ENCODE results near the gene CXCL10. TPM values are rescaled to one million over a fixed set of nuclear protein-coding genes. Genes with fewer than 3 reads are reported as not detected.

Gene CXCL10
- total RNA-seq, 2 donors from 2014 or later, result 0.19 to 0.32 TPM

DNA sequence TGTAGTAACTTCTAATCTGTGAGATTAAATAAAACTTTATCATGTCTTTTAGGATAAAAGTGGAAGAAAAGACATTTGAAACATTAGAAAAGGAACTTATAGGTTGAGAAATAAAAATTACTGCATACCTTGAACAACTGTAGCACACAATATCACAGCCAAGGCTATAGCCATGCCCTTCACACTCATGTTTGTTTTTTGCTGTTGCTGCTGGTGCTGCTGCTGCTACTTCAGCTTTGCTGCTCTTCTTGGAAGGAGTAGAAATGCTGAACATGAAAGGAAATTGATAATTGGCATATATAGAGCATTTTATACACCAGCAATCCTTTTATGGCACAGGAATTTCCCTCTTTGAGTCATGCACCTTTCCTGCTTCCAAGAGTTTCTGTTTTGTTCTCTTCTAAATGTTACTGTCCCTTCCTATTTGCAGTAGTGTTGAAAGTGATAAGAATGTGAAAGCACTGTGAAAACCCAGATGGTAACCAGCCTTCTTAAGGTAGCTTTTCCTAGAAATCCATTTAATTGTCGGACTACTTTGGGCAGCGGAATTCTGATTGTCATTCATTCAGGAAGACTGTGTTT, 12.6 kb upstream of the CXCL10 start, which contains the start of gene CXCL11:
CXCL11 (minus strand) TSS at position 272 of the 582 bp plus-strand sequence; CDS start at position 189, 83 bp downstream.
- DNase-seq (ENCODE audit: low spot score), result no peak
- intact Hi-C loops (cut with DNase I), result no loop called here

DNA sequence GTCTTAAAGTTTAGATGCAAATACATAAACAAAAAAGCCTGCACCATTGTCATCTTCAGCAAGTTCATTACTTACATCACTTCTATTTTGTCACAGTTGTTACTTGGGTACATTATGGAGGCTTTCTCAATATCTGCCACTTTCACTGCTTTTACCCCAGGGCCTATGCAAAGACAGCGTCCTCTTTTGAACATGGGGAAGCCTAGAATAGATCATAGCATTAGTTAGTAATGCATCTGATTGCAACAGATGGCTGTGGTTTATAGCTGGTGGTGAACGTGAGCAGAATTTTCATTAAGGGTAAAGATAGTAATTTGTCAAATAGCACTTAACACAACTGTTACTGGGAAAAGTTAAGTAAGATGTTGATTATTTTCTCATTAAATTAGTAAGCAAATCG, 11.8 kb upstream of the CXCL10 start:
- intact Hi-C loops (cut with DNase I), result no loop called here
- no peak for DNase-seq (ENCODE audit: low spot score)

DNA sequence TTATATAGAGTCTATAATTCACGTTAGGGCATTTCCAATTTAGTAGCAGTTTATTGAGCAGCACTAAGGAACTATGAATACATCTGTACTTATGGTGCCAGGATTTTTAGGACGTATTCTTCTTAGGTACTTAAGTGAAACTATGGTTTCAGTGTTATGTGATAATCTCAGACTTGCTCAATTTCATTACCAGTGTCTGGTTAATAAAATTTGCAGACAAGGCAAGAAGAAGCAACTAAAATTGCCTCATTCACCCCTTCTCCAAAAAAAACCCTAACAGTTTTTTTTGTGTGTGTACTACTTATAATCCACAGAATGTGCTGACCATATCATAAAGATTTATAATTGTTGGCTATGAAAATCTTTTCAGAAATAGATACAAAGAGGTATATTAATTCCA, 6.0 kb upstream of the CXCL10 start:
- intact Hi-C loops (cut with DNase I), result no loop called here
- DNase-seq (ENCODE audit: low spot score), result no peak

DNA sequence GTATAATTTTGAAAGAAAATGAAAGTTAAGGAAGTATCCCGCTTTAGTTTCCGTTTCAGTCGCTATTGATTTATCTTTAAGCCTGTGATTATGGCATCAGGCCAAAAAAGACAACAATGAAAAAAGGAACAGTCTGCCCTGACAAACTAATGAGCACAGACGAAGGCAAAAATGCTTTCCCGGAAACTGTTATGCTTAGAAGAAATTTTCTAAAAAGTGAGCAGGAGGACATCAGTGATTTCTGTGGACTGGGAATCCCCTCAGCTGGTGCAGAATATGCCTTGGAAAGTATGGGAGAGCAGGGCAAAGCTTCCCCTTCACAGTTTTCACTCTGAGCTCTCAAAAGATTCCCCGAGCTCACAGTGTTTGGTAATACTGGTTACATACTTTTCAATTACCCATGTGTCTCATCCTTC, 5.1 kb upstream of the CXCL10 start:
- DNase-seq (ENCODE audit: low spot score), result no peak
- intact Hi-C loops (cut with DNase I), result no loop called here

DNA sequence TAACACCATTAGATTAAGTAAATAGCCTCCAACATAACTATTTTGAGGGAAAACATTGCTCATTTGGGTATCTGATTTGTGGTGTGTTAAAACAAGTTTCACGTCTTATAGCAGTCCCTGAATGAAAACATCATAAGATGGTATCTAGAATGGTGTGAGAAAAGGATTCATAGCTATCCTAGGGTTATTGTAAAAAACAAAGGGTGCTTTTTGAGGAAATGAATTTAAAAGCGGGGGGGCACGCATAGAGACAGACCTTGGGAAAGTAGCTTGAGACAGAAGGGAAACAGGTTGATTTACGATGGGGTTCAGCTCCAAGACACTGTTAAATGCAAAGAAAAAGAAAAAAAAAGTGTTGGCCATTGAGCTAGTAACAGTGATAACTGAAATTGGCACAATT, 768 bp upstream of the CXCL10 start:
- DNase-seq (ENCODE audit: low spot score), result no peak

DNA sequence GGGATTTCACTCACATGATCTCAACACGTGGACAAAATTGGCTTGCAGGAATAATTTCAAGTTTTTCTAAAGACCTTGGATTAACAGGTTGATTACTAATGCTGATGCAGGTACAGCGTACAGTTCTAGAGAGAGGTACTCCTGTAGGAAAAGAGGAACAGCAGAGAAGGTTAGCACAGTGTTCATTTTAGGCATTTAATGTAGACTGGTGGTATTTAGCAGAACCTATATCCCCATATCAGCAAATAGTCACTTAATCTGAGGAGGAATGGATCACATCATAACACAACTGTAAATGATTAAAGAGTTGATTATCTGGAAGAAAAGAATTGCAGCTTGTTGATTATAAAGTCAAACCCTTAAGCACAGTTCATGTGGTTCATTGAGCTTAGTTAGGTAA, 620 bp downstream of the CXCL10 start:
- intact Hi-C loops (cut with DNase I), result no loop called here
- no peak for DNase-seq (ENCODE audit: low spot score)

More for the DNA sequence above, 768 bp upstream of the CXCL10 start:
- intact Hi-C loops (cut with DNase I), result no loop called here

DNA sequence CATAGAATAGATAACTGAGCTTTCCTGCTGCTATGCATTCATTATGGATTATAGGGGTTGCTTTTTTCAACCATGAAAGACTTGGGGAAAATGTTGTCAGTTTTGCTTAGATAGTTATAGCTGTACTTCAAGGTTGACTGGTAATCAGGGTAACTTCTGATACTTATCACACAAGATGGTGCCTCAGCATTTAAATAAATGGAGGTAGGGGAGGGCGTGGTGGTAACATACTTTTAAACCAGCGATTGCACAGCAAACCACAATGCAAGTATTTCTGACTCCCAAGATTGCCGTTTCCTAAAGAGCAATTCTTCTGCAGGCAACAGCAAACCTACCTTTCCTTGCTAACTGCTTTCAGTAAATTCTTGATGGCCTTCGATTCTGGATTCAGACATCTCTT, 1.3 kb downstream of the CXCL10 start:
- DNase-seq (ENCODE audit: low spot score), result no peak
- intact Hi-C loops (cut with DNase I), result no loop called here

DNA sequence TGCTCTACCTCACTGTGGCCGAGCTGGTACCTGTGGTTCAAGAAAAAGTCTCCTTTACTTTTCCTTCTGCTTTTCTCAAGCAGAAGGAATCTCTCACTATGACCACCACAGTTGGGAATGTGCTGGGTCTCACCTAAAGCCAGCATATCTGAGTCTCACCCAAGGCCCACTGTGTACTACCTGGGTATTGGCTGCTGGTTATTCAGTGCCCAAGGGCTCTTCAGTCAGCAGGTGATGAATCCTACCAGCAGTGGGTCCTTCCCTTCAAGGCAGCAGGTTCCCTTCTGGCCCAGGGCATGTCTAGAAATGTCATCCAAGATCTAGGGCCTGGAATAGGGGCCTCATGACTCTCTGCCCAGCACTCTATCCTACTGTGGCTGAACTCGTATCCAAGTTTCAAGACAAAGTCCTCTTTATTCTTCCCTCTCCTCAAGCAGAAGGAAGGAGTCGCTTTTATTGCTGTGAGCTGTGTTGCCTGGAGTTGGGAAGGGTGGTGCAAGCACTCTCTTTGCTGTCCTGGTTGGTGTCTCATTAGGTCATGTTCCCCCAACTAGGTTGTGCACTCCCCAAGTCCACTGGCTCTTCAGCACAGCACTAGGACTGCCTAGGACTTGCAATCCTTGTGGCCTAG, 6.1 kb downstream of the CXCL10 start:
- intact Hi-C loops (cut with DNase I), result no loop called here
- peak; percentile 25 for DNase-seq (ENCODE audit: low spot score)

DNA sequence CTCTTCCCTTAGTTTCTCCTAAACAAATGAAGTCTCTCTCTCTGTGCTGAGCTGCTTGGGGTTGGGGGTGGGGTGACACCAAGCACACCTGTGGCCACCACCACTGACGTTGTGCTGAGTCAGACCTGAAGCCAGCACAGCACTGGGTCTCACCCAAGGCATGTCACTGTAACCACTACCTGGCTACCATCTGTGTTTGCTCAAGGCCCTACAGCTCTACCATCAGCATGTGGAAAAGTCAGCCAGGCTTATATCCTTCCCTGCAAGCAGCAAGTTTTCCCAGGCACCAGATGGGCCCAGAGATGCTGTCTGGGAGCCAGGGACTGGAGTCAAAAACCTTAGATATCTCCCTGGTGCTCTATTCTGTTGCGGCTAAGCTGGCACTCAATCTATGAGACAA, 6.9 kb downstream of the CXCL10 start:
- peak; percentile 35 for DNase-seq (ENCODE audit: low spot score)
- intact Hi-C loops (cut with DNase I), result no loop called here

DNA sequence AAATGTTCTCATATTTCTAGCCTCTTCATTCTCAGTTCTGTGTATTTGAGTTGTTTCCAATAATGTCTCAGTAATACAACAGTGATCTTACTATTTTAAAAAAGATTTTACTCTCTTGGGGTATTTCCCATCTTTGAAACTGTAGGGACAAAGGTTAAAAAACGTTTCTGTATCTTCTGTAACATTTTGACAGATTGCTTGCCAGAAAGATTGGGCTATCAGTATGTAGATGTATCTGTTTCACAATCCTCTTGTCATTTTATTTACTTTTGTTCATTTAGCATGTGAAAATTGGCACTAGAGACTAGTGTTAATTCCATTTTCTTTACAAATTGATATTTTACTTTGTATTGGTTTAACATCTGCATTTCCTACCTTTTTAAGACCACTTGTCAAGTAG, 9.8 kb downstream of the CXCL10 start:
- intact Hi-C loops (cut with DNase I), result no loop called here
- DNase-seq (ENCODE audit: low spot score), result no peak

DNA sequence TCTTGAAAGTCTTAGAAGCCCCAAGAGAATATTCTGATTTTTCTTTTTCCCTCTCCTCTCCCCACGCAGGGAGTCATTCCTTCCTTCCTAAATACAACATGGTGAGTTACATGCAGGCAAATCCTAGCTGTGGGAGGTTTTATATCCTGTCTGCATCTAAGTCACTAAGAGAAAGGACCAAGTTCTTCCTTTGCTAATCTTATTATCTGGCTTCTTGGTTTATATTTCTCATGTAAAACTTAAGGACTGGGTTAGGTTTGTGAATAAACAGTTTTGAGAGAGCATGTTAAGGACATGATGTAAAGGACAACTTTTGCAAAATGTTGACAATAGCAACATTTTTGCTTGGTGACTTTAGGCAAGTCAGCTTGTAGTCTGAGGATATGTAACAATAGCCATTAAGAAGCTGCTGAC, 10.9 kb downstream of the CXCL10 start:
- intact Hi-C loops (cut with DNase I), result no loop called here
- no peak for DNase-seq (ENCODE audit: low spot score)

DNA sequence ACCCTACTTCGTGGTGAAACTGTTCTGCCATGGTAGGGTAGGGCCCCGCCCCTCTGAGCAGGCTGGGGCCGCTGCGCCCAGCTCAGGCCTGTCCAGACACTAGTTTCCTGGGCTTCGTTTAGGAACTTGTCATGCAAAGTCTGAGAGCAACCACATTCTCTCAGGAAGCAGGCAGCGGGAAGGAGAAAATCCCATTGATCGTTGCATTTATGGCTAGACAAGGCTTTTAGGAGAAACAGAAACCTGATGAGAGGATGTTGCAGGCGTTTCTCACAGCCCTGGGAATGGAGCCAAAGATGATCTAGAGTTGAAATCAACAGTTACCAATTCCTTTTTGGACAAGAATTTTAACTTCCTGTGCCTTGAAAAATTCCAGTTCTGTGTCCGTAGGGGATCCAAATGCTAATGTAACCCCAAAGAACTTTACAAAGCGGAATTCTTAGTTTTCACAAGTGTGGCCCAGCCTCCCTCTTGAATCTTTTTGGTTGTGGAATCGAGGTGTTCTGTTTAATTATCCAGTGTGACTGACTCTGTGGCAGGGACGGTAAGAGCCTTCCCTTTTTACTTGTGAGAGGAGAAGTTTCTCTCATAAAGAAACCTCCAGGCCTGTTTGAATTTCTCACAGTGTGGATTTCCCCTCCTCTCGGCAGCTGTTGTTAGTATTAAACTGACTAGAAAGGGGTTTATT, 11.5 kb downstream of the CXCL10 start:
- DNase-seq (ENCODE audit: low spot score), result peak; percentile 54

DNA sequence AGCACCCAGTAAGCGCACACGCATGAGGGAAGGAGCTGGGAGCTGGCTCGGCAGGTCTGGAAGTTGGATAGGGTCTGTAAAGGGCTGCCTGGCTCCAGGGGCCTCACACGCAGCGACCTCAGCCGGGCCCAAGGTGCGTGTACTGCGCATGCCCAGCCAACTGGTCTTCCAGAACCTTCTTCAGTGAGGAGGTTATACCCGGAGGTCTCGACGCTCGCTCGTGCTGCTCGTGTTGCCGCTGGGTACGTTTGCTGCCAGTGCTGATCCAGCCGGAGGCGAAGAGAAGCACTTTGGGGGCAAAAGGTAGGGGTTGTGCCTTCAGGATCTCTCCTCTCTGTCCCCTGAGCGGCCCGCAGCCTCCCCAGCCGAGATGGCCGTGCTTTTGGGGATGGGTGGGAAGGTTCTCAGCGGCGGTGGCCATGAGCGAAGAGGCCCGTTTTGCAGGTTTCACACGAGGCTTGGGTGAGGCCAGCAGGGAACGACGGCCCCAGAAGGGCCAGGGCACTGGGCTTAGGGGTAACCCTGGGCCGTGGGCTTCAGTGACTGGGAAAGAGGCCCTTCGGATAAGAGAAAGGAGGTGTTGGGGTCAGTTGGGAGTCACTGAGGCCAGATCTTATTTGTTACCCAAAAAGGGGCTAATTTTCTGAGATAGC, 12.2 kb downstream of the CXCL10 start:
- intact Hi-C loops (cut with DNase I), result no loop called here
- DNase-seq (ENCODE audit: low spot score), result peak; percentile 74

More for the DNA sequence above, 11.5 kb downstream of the CXCL10 start:
- intact Hi-C loops (cut with DNase I), result no loop called here

DNA sequence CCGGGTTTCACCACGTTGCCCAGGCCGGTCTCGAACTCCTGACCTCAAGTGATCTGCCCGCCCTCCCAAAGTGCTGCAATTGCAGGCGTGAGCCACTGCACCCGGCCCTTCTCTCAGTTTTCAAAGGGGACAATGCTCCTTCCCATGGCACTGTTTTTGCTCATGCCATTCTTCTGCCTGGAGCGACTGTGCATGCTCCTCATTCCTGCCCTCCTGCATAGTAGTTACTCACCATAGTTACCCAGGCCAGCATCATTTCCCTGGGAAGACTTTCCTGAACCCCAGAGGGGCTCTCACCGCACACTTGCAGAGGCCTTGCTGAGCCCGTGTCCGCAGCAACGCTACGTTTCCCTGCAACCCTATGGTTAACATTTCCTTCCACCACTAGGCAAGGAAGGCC, 12.7 kb downstream of the CXCL10 start:
- DNase-seq (ENCODE audit: low spot score), result no peak
- intact Hi-C loops (cut with DNase I), result no loop called here

DNA sequence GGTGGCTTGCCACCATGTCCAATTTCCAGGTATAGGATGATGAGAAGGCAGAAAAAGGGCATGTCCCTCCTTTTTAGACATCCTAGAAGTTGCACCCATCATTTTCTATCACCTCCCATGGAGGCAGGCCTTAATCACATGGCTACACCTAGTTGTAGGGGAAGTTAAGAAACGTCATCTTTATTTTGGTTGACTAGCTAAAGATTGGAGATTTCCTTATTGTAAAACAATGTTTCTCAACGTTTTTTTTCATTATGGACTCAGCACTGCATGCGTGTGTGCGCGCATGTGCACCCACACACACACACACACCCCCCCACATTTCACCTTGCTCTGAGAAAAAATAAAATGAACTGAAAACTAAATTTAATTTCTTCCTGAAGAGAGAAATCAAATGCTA, 14.0 kb downstream of the CXCL10 start:
- DNase-seq (ENCODE audit: low spot score), result no peak
- intact Hi-C loops (cut with DNase I), result no loop called here

DNA sequence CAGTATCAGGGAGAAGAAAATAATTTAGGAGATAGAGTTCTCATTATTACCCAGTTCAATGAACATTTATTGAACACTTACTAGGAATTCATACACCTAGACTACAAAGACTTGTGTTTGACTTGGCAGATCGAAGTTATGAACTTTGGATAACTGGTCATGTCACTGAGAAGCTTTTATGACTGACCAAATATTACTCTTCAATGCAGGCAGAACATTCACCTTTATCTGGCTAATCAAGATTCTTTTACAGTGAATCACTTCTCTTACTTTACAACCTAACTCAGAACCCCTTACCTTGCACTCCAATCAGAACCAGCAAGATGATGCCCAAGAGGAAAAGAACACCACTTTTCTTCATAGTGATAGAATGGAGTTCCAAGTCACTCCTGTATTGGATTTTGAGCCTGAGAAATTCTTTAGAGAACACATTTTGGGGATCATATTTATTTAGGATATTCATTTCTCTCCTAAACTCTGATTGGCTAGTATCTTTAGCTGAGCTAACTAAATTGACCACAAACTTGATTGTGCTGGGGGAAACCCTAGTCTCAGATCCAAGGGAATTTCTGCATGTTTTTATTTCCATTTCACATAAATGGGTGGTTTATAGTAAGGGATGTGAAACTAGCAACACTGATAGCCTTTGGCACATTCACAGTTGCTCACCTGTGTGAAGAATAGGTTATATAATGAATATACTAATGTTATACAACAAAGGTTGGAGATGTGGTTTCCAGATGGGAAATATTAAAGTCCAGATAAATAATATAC, 16.0 kb downstream of the CXCL10 start, which contains the start of gene CXCL9:
CXCL9 (minus strand) TSS at position 421 of the 774 bp plus-strand sequence; CDS start at position 361, 60 bp downstream.
- no peak for DNase-seq (ENCODE audit: low spot score)
- intact Hi-C loops (cut with DNase I), result no loop called here

DNA sequence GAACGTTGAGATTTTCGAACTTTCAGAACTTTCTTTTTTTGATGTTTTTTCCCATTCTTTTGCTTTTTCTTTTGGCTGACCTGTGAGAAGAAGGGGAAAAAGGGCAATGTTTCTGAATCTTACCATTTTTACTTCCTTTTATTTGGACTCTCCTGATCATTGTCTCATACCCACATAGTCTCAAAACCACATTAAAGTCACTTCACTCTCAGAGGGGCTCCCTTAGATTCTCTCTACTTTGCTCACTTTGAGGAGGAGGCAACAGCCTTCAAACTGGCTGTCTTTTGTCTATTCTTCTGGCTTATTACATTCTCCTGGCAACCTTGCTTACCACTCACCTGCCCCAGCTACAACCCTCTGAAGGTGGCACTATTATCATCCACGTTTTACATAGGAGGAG, 19.7 kb downstream of the CXCL10 start:
- intact Hi-C loops (cut with DNase I), result no loop called here
- DNase-seq (ENCODE audit: low spot score), result no peak

DNA sequence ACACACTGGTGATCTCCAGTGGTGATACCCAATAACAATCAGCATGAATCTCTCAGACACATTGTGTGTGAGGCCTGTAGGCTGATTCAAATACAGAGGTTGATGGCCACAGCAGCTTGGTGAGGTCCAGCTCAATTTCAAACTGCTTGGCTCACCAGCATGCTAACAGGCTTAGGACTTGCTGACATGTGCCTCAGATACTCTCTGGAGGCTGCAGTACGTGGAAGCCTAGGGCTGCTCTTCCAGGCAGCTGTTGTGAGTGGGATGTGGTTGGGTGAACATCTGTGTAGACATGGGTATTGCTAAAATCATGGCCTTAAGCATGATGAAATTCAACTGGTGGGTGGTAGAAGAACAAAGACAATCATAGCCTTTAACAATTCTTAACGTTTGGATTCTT, 20.3 kb downstream of the CXCL10 start:
- intact Hi-C loops (cut with DNase I), result no loop called here

DNA sequence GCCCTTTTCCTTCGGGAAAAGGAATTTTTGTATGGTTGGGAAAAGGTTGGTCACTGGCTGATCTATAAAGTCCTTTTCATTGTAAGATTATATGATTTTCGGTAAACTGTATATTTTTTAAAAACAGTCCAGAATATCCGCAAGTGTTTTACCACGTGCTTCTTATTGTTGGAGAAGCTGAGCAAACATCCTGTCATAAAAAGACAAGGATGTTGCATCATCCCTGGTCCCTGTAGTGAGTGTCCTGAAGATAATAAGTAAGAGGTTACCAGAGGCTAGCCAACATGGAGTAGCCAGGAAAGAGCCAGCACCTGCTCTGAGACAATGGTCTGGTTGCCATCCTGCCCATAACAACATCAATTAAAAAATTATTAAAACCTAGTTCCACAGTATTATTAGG, 21.1 kb downstream of the CXCL10 start:
- intact Hi-C loops (cut with DNase I), result no loop called here
- no peak for DNase-seq (ENCODE audit: low spot score)

More for the DNA sequence above, 20.3 kb downstream of the CXCL10 start:
- DNase-seq (ENCODE audit: low spot score), result no peak
